ENCODE results near the gene CALCOCO1.

DNA sequence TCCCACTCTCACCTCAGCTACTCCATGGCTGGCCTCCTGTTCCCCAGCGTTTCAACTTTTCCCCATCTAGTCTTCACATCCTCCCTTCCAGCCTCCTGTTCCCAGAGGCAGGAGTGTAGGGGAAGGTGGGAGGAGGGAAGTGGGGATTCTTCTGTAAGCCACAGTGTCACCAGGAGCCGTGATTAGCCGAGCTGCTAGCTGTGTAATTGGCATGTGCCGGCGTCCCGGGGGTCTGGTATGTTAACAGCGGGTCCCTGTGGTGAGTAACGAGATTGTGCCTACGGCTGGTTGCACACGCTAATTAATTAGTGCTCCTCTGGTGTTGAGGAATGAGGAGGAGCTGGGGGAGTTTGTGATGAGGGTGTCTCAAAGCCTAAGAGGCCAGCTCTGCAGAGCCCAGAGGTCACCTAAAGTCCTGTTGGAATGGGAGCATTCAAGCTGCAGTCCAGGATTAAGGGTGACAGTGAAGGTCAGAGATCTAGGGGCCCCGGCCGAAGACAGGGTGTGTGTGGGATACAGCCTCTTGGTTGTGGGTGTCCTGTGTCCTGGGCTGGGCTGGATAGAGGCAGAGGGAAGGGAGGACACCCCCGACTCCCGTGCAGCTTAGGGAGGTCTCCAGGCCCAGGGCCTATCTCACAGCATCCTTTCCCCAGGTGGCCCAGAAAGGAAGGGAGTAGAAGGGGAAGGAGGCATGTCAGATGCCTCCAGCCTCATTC, 10.0 kb upstream of the CALCOCO1 start:
- no peak for TF ChIP-seq EZH2phosphoT487 (IDR thresholded peaks at IDR 0.05; ENCODE audit: insufficient read depth, low read depth)
- no peak for TF ChIP-seq EZH2 (IDR thresholded peaks at IDR 0.05; ENCODE audit: insufficient read depth, poor library complexity, severe bottlenecking)
